SK-N-SH (cell line): Measurements from ENCODE around the gene GMPPA. TPM values are rescaled to one million over a fixed set of nuclear protein-coding genes. Genes with fewer than 3 reads are reported as not detected.

Source experiments
- CTCF ChIA-PET: fragments of 300-600, 350-600 bp; formaldehyde crosslinking; extraction: SDS; loops from one replicate; lab custom pipeline; 2021; lab: Yijun Ruan, JAX
- POLR2A ChIA-PET: fragments of 350-600 bp; sonication (Branson Sonifier 250); formaldehyde crosslinking; extraction: SDS; loops from one replicate; lab custom pipeline; 2020; ENCODE audit warnings: antibody characterized with exemption, inconsistent platforms; lab: Yijun Ruan, JAX
- DNase-seq: peaks from one replicate; pipeline ENCODE4 v3.0.0; 2012
- H2AFZ ChIP-seq: fragments of 200-600 bp; sonication (generic); 2 replicates; pipeline ENCODE4 v1.8.1; 2016; ENCODE audit warnings: antibody characterized with exemption, mild to moderate bottlenecking, low read depth
- H3F3A ChIP-seq: fragments of 200-600 bp; sonication (generic); replicated peaks from 2 replicates; pipeline ENCODE3; 2016; ENCODE audit warnings: antibody characterized with exemption, mild to moderate bottlenecking; ENCODE audit not compliant: insufficient read depth
- H3K27ac ChIP-seq, 2 experiments: fragments of 200-500 bp in 1 of 2; fragments of 200-600 bp in 1 of 2; sonication (Bioruptor generic) in 1 of 2; sonication (generic), shearing (Covaris generic) in 1 of 2; 2 replicates each; pipeline versions ENCODE4 v1.5.1 to v1.6.1; 2014 to 2016; ENCODE audit warnings: low read depth in 2 of 2, inconsistent platforms in 1 of 2, low read length in 1 of 2, mild to moderate bottlenecking in 1 of 2, mixed read lengths in 1 of 2
- H3K27me3 ChIP-seq: fragments of 200-600 bp; sonication (generic), shearing (Covaris generic); 2 replicates; pipeline ENCODE4 v1.6.1; 2016; ENCODE audit warnings: mixed run types; ENCODE audit not compliant: insufficient read depth
- H3K36me3 ChIP-seq, 2 experiments: fragments of 200-500 bp in 1 of 2; fragments of 200-600 bp in 1 of 2; sonication (Bioruptor generic) in 1 of 2; sonication (generic) in 1 of 2; replicated peaks in 1 of 2; 2 replicates each; pipeline versions ENCODE3 to v1.5.1; 2014 to 2016; ENCODE audit warnings: low read length in 1 of 2, mild to moderate bottlenecking in 1 of 2; ENCODE audit not compliant: insufficient read depth in 2 of 2, control insufficient read depth in 1 of 2
- H3K4me1 ChIP-seq, 2 experiments: fragments of 200-500 bp in 1 of 2; fragments of 200-600 bp in 1 of 2; sonication (Bioruptor generic) in 1 of 2; sonication (generic), shearing (Covaris generic) in 1 of 2; 2 replicates each; pipeline versions ENCODE4 v1.5.1 to v1.6.1; 2014 to 2016; ENCODE audit warnings: low read depth in 1 of 2, low read length in 1 of 2, mixed run types in 1 of 2; ENCODE audit not compliant: insufficient read depth in 2 of 2, control insufficient read depth in 1 of 2
- H3K4me2 ChIP-seq: fragments of 200-600 bp; sonication (generic), shearing (Covaris generic); 2 replicates; pipeline ENCODE4 v1.6.1; 2017; ENCODE audit warnings: mixed run types
- H3K4me3 ChIP-seq, 2 experiments: fragments of 200-500 bp in 1 of 2; fragments of 200-600 bp in 1 of 2; sonication (Bioruptor generic) in 1 of 2; sonication (generic), shearing (Covaris generic) in 1 of 2; 2 replicates each; pipeline versions ENCODE4 v1.5.1 to v1.8.1; 2014 to 2016; ENCODE audit warnings: low read depth in 2 of 2, inconsistent platforms in 1 of 2, low read length in 1 of 2, mild to moderate bottlenecking in 1 of 2, mixed read lengths in 1 of 2, moderate library complexity in 1 of 2
- H3K79me2 ChIP-seq: fragments of 200-600 bp; sonication (generic); 2 replicates; pipeline ENCODE4 v1.8.1; 2017; ENCODE audit warnings: mild to moderate bottlenecking; ENCODE audit not compliant: insufficient read depth
- H3K9ac ChIP-seq: fragments of 200-600 bp; sonication (generic); 2 replicates; pipeline ENCODE4 v1.6.1; 2017; ENCODE audit warnings: mixed run types
- H3K9me2 ChIP-seq: fragments of 200-600 bp; sonication (generic); 2 replicates; pipeline ENCODE4 v1.6.1; 2017; ENCODE audit warnings: mixed run types
- H3K9me3 ChIP-seq: fragments of 200-600 bp; sonication (generic); 2 replicates; pipeline ENCODE4 v1.6.1; 2017; ENCODE audit warnings: mixed run types, mild to moderate bottlenecking, moderate library complexity
- H4K20me1 ChIP-seq: fragments of 200-600 bp; sonication (generic); 2 replicates; pipeline ENCODE4 v1.6.1; 2017; ENCODE audit warnings: mild to moderate bottlenecking, mixed run types; ENCODE audit not compliant: insufficient read depth
- FOXJ3 ChIP-seq: sonication (generic); formaldehyde crosslinking; IDR thresholded peaks from 2 replicates; pipeline ENCODE4 v1.5.1; 2020; ENCODE audit warnings: mild to moderate bottlenecking, missing genetic modification reagents
- FOXM1 ChIP-seq: IDR thresholded peaks from 2 replicates; pipeline ENCODE4 v1.4.0; 2012; ENCODE audit warnings: low read depth, mild to moderate bottlenecking
- MXI1 ChIP-seq: IDR thresholded peaks from 2 replicates; pipeline ENCODE4 v1.6.1; 2012; ENCODE audit warnings: mild to moderate bottlenecking, low read depth, low read length, improper control_type of control experiment
- NRF1 ChIP-seq: IDR thresholded peaks from 2 replicates; pipeline ENCODE4 v1.6.1; 2012; ENCODE audit warnings: low read depth, mild to moderate bottlenecking, low read length
- POLR2AphosphoS5 ChIP-seq: IDR thresholded peaks from 2 replicates; pipeline ENCODE4 v1.6.1; 2012; ENCODE audit warnings: low read depth, low read length
- RCOR1 ChIP-seq: fragments of 150-350 bp; IDR thresholded peaks from 2 replicates; pipeline ENCODE4 v1.6.1; 2017; ENCODE audit warnings: antibody characterized with exemption, low read length
- RXRA ChIP-seq: IDR thresholded peaks from 2 replicates; pipeline ENCODE4 v1.4.0; 2012; ENCODE audit warnings: low read depth, mild to moderate bottlenecking, borderline replicate concordance
- SIN3A ChIP-seq: IDR thresholded peaks from 2 replicates; pipeline ENCODE4 v1.6.1; 2012; ENCODE audit warnings: low read depth, mild to moderate bottlenecking, low read length, moderate library complexity, borderline replicate concordance
- TAF1 ChIP-seq: IDR thresholded peaks from 2 replicates; pipeline ENCODE4 v1.6.1; 2012; ENCODE audit warnings: low read depth, mild to moderate bottlenecking, low read length, moderate library complexity, borderline replicate concordance
- TCF12 ChIP-seq: IDR thresholded peaks from 2 replicates; pipeline ENCODE4 v1.4.0; 2012
- WGBS: methylation state at CpG from one replicate; pipeline ENCODE4 v1.1.6; 2017; ENCODE audit warnings: low lambda C conversion rate; 5-methylcytosine and 5-hydroxymethylcytosine counted together
- polyA plus RNA-seq, 3 experiments: library from polyadenylated mRNA; depleted of rRNA; stranded (reverse); fragments of >200 nt; gene quantifications; 2 replicates each; pipeline ENCODE4 v1.2.3, GENCODE V29; 2012
- TF ChIP-seq, protein P1 (sequence below): IDR thresholded peaks from 2 replicates; pipeline ENCODE4 v1.4.0; 2012; ENCODE audit warnings: low read depth, borderline replicate concordance
- TF ChIP-seq, protein P2 (sequence below): fragments of 200-600 bp; sonication (generic); IDR thresholded peaks from 2 replicates; pipeline ENCODE4 v1.6.1; 2017; ENCODE audit warnings: antibody characterized with exemption, mild to moderate bottlenecking, moderate library complexity

GMPPA gene
- polyA plus RNA-seq, 1 of the 3 experiments (the other 2 are of a cell fraction), result 61.3 TPM

DNA sequence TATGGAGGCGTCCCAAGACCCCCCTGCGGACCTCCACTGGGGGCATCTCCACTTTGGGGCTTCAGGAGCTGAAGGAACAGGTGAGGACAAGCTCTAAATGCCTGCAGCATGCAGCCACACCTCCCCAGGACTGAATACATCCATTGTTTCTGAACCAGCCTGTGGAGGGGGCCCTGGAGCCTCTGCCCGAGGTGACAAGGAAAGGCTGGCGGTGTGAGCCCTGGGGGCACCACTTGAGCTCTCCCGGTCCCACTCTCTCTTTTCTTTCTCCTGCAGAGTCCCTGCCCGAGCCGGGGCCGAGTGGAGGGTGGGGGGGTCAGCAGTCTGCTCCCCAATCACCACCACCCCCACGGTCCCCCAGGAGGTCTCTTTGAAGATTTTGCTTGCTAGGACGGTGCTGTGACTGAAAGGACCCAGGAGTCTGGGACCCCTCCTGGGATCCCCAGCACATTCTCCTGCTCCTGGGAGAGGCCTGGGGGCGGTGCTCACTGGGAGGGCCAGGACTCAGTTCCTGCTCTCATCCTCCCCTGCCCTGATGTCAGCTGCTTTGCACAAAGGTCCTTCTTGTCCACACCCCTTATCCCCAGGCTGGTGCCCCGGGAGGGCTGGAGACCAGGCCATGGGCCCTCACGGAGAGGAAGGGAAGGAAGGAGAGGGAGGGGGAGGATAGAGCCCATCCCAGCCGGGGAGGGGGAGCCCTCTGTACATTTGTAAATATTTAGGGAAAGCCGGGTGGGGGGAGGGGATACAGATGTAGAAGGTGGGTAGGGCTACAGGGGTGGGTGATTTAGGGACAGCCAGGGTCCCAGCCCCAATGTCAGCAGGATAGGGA is 39.2 kb downstream of the GMPPA start:
- no peak for TF ChIP-seq TAF1
- TF ChIP-seq RXRA, result no peak
- TF ChIP-seq RCOR1, result no peak
- TF ChIP-seq, protein P1, sequence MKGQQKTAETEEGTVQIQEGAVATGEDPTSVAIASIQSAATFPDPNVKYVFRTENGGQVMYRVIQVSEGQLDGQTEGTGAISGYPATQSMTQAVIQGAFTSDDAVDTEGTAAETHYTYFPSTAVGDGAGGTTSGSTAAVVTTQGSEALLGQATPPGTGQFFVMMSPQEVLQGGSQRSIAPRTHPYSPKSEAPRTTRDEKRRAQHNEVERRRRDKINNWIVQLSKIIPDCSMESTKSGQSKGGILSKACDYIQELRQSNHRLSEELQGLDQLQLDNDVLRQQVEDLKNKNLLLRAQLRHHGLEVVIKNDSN, result no peak
- TF ChIP-seq MXI1, result no peak
- no peak for TF ChIP-seq FOXM1
- TF ChIP-seq, protein P2, sequence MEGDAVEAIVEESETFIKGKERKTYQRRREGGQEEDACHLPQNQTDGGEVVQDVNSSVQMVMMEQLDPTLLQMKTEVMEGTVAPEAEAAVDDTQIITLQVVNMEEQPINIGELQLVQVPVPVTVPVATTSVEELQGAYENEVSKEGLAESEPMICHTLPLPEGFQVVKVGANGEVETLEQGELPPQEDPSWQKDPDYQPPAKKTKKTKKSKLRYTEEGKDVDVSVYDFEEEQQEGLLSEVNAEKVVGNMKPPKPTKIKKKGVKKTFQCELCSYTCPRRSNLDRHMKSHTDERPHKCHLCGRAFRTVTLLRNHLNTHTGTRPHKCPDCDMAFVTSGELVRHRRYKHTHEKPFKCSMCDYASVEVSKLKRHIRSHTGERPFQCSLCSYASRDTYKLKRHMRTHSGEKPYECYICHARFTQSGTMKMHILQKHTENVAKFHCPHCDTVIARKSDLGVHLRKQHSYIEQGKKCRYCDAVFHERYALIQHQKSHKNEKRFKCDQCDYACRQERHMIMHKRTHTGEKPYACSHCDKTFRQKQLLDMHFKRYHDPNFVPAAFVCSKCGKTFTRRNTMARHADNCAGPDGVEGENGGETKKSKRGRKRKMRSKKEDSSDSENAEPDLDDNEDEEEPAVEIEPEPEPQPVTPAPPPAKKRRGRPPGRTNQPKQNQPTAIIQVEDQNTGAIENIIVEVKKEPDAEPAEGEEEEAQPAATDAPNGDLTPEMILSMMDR, result no peak
- no peak for TF ChIP-seq TCF12
- no peak for TF ChIP-seq FOXJ3 (CRISPR knock-in tag)
- TF ChIP-seq POLR2AphosphoS5, result no peak
- no peak for TF ChIP-seq SIN3A
- Histone ChIP-seq H3K79me2 (peaks cover 9% of the 10 kb centered on the region), H3K9me3 (no peaks in the 10 kb centered on the region), H4K20me1 (peaks cover 20% of the 10 kb centered on the region), H3F3A (peaks cover 6% of the 10 kb centered on the region), H3K9me2 (no peaks in the 10 kb centered on the region), H3K4me1 (peaks cover 7 to 19% of the 10 kb centered on the region in 2 experiments; a peak in 2 of 4 replicates), H3K4me3 (no peak overlapping the region), H3K4me2 (no peak overlapping the region), H3K27me3 (no peaks in the 10 kb centered on the region), H3K36me3 (peaks cover 9 to 28% of the 10 kb centered on the region in 2 experiments), H2AFZ (no peak overlapping the region), H3K27ac (no peak overlapping the region), H3K9ac (no peak overlapping the region)
- POLR2A ChIA-PET, result no interaction called here
- 58% methylated on average over 7 of the region's 15 CpGs for WGBS
- CTCF ChIA-PET, result interaction anchor here (0.7 to 62.1 kb wide), 7 partner anchors 10 to 152 kb away, joined by 3 to 2824 read pairs (median 21); partner anchors contain the start of genes ASIC4 and GMPPA
- no peak for DNase-seq

DNA sequence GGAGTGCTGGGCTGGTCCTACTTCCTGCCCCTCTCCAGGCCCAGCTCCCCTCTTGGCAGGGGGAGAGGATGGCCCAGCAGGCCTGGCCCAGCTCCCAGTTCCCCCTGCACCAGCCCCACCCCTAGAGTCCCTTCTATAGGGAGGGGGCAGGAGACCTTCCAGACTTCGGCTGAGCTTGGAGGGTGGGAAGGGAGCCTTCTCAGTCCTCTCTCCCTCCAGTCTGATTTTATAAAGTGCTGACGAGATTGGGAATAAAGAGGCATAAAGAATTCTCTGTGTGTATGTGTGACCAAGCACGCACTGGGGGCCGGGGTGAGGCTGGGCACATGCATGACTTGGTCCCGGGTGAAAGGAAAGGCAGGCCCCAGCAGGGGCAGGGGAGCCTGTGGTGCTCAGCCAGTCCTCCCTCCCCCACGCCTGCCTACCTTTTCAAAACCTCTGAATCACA is 39.8 kb downstream of the GMPPA start:
- 70% methylated on average over 3 of the region's 6 CpGs for WGBS
- H3K9me2 ChIP-seq, result no peaks in the 10 kb centered on the region
- H3K4me1 ChIP-seq, result peaks cover 7 to 19% of the 10 kb centered on the region in 2 experiments; a peak in 2 of 4 replicates
- H3K4me3 ChIP-seq, result no peak overlapping the region
- H3K4me2 ChIP-seq, result no peak overlapping the region
- no peak for TF ChIP-seq RXRA
- TF ChIP-seq NRF1, result no peak
- TF ChIP-seq FOXM1, result no peak
- no peak for TF ChIP-seq RCOR1
- TF ChIP-seq, all 33 proteins: peak for 0
- Histone ChIP-seq H3K36me3 (peaks cover 9 to 28% of the 10 kb centered on the region in 2 experiments), H3K27me3 (no peaks in the 10 kb centered on the region), H3K9me3 (no peaks in the 10 kb centered on the region), H4K20me1 (peaks cover 20% of the 10 kb centered on the region), H2AFZ (no peak overlapping the region), H3K27ac (no peak overlapping the region), H3K9ac (no peak overlapping the region), H3K79me2 (peaks cover 13% of the 10 kb centered on the region), H3F3A (peaks cover 6% of the 10 kb centered on the region)
- POLR2A ChIA-PET, result interaction anchor here (1.0 kb wide), 1 partner anchor 12 kb away, joined by 3 read pairs; no protein-coding TSS in a partner anchor
- CTCF ChIA-PET, result interaction anchor here (1.7 to 62.1 kb wide), 7 partner anchors 11 to 151 kb away, joined by 7 to 2824 read pairs (median 95); partner anchors contain the start of genes ASIC4 and GMPPA
- DNase-seq, result no peak
